HepG2 (cell line): ENCODE measurements around the gene ARAP3. TPM values are rescaled to one million over a fixed set of nuclear protein-coding genes. Genes with fewer than 3 reads are reported as not detected.

Experiments used
- BCL6 ChIP-seq: IDR thresholded peaks from 2 replicates; pipeline ENCODE4 v1.6.1; 2016; ENCODE audit warnings: missing genetic modification reagents, missing compliant biosample characterization
- GABPB1 ChIP-seq: IDR thresholded peaks from 2 replicates; pipeline ENCODE4 v1.6.1; 2016; ENCODE audit warnings: mild to moderate bottlenecking, missing genetic modification reagents, moderate library complexity, missing compliant biosample characterization
- GATAD1 ChIP-seq: IDR thresholded peaks from 2 replicates; pipeline ENCODE4 v1.6.1; 2016; ENCODE audit warnings: missing genetic modification reagents, missing compliant biosample characterization
- HDAC6 ChIP-seq: fragments of 200-600 bp; sonication (generic); IDR thresholded peaks from 2 replicates; pipeline ENCODE4 v1.7.0; 2017; ENCODE audit warnings: mild to moderate bottlenecking, antibody characterized with exemption, low read length, low read depth
- HES4 ChIP-seq: sonication (generic); formaldehyde crosslinking; IDR thresholded peaks from 2 replicates; pipeline ENCODE4 v1.9.0; 2021; ENCODE audit warnings: mild to moderate bottlenecking, missing genetic modification reagents, borderline replicate concordance
- RCOR2 ChIP-seq: IDR thresholded peaks from 2 replicates; pipeline ENCODE4 v1.6.1; 2016; ENCODE audit warnings: missing biosample characterization, missing genetic modification reagents
- WIZ ChIP-seq: sonication (generic); formaldehyde crosslinking; IDR thresholded peaks from 2 replicates; pipeline ENCODE4 v1.5.1; 2020; ENCODE audit warnings: mild to moderate bottlenecking, missing genetic modification reagents
- ZNF24 ChIP-seq: fragments of 450-650 bp; IDR thresholded peaks from 2 replicates; pipeline ENCODE4 v1.6.1; 2017; ENCODE audit warnings: antibody characterized with exemption, mild to moderate bottlenecking
- ZNF263 ChIP-seq: sonication (generic); formaldehyde crosslinking; IDR thresholded peaks from 2 replicates; pipeline ENCODE4 v1.4.0; 2020; ENCODE audit warnings: missing genetic modification reagents
- ZNF468 ChIP-seq: sonication (generic); formaldehyde crosslinking; IDR thresholded peaks from 2 replicates; pipeline ENCODE4 v1.8.0; 2022; ENCODE audit warnings: mild to moderate bottlenecking, moderate library complexity, missing genetic modification reagents
- ZNF652 ChIP-seq: IDR thresholded peaks from 2 replicates; pipeline ENCODE4 v1.6.1; 2016; ENCODE audit warnings: low read depth, borderline replicate concordance
- polyA plus RNA-seq, 8 experiments: library from polyadenylated mRNA; depleted of rRNA in 3 of 8; stranded (reverse) in 7 of 8; unstranded in 1 of 8; fragments of >200 nt; fragmentation: Illumina TruSeq in 4 of 8; extraction: Trizol in 4 of 8; gene quantifications; 2 replicates each; pipeline versions ENCODE4 v1.2.1 to v1.2.3, GENCODE V29; 2011 to 2016; ENCODE audit warnings: low read depth in 4 of 8, missing spikeins in 1 of 8, mixed read lengths in 1 of 8; ENCODE audit not compliant: insufficient read depth in 1 of 8
- total RNA-seq, 5 experiments: library from RNA; depleted of rRNA; stranded (reverse); fragments of >200 nt; fragmentation: Illumina TruSeq; extraction: Trizol; gene quantifications; 2 replicates each; pipeline ENCODE4 v1.2.3, GENCODE V29; 2016; ENCODE audit warnings: low read depth in 1 of 5
- TF ChIP-seq, protein P1 (sequence below): sonication (generic); formaldehyde crosslinking; IDR thresholded peaks from 2 replicates; pipeline ENCODE4 v1.8.0; 2022; ENCODE audit warnings: mild to moderate bottlenecking, missing genetic modification reagents; ENCODE audit not compliant: insufficient replicate concordance
- TF ChIP-seq, protein P2 (sequence below): sonication (generic); formaldehyde crosslinking; conservative IDR thresholded peaks from 2 replicates; pipeline ENCODE4 v1.8.1; 2023; ENCODE audit warnings: missing genetic modification reagents
- TF ChIP-seq, protein P3 (sequence below): sonication (generic); formaldehyde crosslinking; IDR thresholded peaks from 2 replicates; pipeline ENCODE4 v1.8.1; 2023; ENCODE audit warnings: mild to moderate bottlenecking, missing genetic modification reagents, borderline replicate concordance
- TF ChIP-seq, protein P4 (sequence below): sonication (generic); formaldehyde crosslinking; IDR thresholded peaks from 2 replicates; pipeline ENCODE4 v1.4.0; 2020; ENCODE audit warnings: missing genetic modification reagents
- TF ChIP-seq, protein P5 (sequence below): sonication (generic); formaldehyde crosslinking; IDR thresholded peaks from 2 replicates; pipeline ENCODE4 v1.8.0; 2023; ENCODE audit warnings: mild to moderate bottlenecking, missing genetic modification reagents
- TF ChIP-seq, protein P6 (sequence below): sonication (generic); formaldehyde crosslinking; IDR thresholded peaks from 2 replicates; pipeline ENCODE4 v1.4.0; 2020; ENCODE audit warnings: missing genetic modification reagents
- TF ChIP-seq, protein P7 (sequence below), 2 experiments: IDR thresholded peaks; 2 replicates each; pipeline ENCODE4 v1.6.1; 2011 to 2012; ENCODE audit warnings: low read length in 2 of 2, borderline replicate concordance in 1 of 2, low read depth in 1 of 2, mild to moderate bottlenecking in 1 of 2, moderate library complexity in 1 of 2

Gene ARAP3
- total and polyA plus RNA-seq, 2 of the 13 experiments (the other 11 are each of a cell fraction or from before 2014, with no cell fraction given), result 0.25 TPM; not detected in 1

DNA sequence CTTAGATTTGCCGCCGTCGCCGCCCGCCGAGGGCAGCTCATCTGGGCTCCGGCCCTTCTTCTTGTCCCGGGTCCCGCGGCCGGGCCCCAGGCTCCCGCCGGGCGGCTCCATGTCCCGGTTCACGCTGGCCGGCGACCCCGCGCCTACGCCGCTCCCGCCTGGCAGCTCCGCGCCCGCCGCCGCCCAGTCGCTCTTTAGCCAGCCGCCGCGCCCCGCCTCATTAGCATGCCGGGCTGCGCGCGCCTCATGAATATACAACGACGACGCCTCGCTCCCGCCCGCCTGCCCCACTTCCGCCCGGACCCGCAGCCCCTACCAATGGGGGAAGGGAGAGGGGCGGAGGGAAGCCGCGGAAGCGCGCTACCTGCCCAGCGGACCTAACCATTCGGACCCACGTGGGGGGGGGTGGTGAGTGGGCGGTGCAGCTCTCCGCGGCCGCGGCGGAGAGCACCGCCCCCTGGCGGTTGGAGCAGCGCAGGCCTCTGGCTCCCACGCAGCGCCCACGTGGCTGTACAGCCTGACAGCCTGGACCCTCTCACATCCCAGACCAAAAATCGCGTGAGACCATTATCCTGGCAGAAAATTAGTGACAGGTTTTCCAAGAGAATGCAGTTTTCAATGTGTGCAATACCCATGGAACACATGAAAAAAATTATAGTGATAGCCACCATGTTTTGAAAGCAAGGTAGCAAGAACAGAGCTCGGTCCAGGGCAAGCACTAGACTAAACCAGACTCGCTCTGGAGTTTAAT is 63.1 kb downstream of the ARAP3 start, which contains the start of gene DIAPH1 (continued):
- TF ChIP-seq, protein P1, sequence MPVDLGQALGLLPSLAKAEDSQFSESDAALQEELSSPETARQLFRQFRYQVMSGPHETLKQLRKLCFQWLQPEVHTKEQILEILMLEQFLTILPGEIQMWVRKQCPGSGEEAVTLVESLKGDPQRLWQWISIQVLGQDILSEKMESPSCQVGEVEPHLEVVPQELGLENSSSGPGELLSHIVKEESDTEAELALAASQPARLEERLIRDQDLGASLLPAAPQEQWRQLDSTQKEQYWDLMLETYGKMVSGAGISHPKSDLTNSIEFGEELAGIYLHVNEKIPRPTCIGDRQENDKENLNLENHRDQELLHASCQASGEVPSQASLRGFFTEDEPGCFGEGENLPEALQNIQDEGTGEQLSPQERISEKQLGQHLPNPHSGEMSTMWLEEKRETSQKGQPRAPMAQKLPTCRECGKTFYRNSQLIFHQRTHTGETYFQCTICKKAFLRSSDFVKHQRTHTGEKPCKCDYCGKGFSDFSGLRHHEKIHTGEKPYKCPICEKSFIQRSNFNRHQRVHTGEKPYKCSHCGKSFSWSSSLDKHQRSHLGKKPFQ (CRISPR knock-in tag), result peak; percentile 46
- TF ChIP-seq ZNF24 (peak; percentile 50; the same call in 1 of the 2 replicates), GABPB1 (CRISPR knock-in tag) (peak; percentile 93), GATAD1 (peak; percentile 68; the same call in 1 of the 2 replicates), ZNF468 (CRISPR knock-in tag) (no peak), ZNF263 (CRISPR knock-in tag) (peak; percentile 10; the same call in 1 of the 2 replicates), HES4 (peak; percentile 71; the same call in 1 of the 2 replicates), WIZ (CRISPR knock-in tag) (0 out of 2 replicates have a peak, but pooled peaks have one; percentile 39), HDAC6 (no peak), BCL6 (CRISPR knock-in tag) (peak; percentile 32; the same call in 1 of the 2 replicates), RCOR2 (CRISPR knock-in tag) (no peak), ZNF652 (no peak)
- TF ChIP-seq, protein P2, sequence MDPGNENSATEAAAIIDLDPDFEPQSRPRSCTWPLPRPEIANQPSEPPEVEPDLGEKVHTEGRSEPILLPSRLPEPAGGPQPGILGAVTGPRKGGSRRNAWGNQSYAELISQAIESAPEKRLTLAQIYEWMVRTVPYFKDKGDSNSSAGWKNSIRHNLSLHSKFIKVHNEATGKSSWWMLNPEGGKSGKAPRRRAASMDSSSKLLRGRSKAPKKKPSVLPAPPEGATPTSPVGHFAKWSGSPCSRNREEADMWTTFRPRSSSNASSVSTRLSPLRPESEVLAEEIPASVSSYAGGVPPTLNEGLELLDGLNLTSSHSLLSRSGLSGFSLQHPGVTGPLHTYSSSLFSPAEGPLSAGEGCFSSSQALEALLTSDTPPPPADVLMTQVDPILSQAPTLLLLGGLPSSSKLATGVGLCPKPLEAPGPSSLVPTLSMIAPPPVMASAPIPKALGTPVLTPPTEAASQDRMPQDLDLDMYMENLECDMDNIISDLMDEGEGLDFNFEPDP (CRISPR knock-in tag), result no peak
- TF ChIP-seq, protein P3, sequence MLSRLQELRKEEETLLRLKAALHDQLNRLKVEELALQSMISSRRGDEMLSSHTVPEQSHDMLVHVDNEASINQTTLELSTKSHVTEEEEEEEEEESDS (CRISPR knock-in tag), result no peak
- TF ChIP-seq, protein P4, sequence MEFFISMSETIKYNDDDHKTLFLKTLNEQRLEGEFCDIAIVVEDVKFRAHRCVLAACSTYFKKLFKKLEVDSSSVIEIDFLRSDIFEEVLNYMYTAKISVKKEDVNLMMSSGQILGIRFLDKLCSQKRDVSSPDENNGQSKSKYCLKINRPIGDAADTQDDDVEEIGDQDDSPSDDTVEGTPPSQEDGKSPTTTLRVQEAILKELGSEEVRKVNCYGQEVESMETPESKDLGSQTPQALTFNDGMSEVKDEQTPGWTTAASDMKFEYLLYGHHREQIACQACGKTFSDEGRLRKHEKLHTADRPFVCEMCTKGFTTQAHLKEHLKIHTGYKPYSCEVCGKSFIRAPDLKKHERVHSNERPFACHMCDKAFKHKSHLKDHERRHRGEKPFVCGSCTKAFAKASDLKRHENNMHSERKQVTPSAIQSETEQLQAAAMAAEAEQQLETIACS (CRISPR knock-in tag), result peak; percentile 85
- TF ChIP-seq, protein P5, sequence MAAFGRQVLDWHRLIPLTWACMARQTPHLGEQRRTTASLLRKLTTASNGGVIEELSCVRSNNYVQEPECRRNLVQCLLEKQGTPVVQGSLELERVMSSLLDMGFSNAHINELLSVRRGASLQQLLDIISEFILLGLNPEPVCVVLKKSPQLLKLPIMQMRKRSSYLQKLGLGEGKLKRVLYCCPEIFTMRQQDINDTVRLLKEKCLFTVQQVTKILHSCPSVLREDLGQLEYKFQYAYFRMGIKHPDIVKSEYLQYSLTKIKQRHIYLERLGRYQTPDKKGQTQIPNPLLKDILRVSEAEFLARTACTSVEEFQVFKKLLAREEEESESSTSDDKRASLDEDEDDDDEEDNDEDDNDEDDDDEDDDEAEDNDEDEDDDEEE, result 0 out of 2 replicates have a peak, but pooled peaks have one; percentile 49
- TF ChIP-seq, protein P6, sequence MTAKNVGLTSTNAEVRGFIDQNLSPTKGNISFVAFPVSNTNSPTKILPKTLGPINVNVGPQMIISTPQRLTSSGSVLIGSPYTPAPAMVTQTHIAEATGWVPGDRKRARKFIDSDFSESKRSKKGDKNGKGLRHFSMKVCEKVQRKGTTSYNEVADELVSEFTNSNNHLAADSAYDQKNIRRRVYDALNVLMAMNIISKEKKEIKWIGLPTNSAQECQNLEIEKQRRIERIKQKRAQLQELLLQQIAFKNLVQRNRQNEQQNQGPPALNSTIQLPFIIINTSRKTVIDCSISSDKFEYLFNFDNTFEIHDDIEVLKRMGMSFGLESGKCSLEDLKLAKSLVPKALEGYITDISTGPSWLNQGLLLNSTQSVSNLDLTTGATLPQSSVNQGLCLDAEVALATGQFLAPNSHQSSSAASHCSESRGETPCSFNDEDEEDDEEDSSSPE (CRISPR knock-in tag), result peak; percentile 89
- TF ChIP-seq, protein P7, sequence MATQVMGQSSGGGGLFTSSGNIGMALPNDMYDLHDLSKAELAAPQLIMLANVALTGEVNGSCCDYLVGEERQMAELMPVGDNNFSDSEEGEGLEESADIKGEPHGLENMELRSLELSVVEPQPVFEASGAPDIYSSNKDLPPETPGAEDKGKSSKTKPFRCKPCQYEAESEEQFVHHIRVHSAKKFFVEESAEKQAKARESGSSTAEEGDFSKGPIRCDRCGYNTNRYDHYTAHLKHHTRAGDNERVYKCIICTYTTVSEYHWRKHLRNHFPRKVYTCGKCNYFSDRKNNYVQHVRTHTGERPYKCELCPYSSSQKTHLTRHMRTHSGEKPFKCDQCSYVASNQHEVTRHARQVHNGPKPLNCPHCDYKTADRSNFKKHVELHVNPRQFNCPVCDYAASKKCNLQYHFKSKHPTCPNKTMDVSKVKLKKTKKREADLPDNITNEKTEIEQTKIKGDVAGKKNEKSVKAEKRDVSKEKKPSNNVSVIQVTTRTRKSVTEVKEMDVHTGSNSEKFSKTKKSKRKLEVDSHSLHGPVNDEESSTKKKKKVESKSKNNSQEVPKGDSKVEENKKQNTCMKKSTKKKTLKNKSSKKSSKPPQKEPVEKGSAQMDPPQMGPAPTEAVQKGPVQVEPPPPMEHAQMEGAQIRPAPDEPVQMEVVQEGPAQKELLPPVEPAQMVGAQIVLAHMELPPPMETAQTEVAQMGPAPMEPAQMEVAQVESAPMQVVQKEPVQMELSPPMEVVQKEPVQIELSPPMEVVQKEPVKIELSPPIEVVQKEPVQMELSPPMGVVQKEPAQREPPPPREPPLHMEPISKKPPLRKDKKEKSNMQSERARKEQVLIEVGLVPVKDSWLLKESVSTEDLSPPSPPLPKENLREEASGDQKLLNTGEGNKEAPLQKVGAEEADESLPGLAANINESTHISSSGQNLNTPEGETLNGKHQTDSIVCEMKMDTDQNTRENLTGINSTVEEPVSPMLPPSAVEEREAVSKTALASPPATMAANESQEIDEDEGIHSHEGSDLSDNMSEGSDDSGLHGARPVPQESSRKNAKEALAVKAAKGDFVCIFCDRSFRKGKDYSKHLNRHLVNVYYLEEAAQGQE (IDR thresholded peaks at IDR 0.05; ENCODE audit: borderline replicate concordance in 1 of 2, low read depth in 1 of 2, low read length in 2 of 2), result peak in 1 of 2 experiments; percentile 10; a peak in 1 of 4 replicates
